NCI-H748 (cell line): Measurements from ENCODE around the gene CIRBP.
A peak's percentile ranks its signal among the peaks of the same experiment; 100 is the strongest.

ENCODE experiments used
- DNase-seq: peaks from one replicate; lab custom pipeline; 2025; ENCODE audit not compliant: unreplicated experiment; lab: John Stamatoyannopoulos, UW

Gene CIRBP

GRCh38 chr19:1230783-1231489 is 38.2 kb upstream of the CIRBP start:
- DNase-seq: no peak

GRCh38 chr19:1231729-1232637 is 37.1 kb upstream of the CIRBP start:
- DNase-seq: no peak

DNA sequence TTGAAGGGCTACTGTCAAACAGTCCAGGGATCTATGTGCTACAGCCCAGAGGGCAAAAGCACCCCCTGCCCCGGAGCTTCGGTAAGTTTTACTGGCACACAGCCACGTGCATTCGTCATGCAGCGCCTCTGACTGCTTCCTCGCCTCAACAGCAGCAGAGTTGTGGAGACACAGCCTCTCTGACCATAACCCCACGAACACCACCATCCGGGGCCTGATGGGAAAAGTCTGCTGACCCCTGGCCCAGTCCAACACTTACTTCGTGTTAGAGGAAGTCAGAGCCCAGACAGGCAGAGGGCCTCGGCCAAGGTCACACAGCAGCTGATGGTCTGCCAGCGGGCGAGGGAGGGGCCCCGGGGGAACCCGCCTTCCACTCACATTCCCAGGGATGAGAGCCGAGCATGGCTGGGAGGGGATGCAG is 36.5 kb upstream of the CIRBP start:
- no peak for DNase-seq

- DNase-seq: no peak
Measured at GRCh38 chr19:1233115-1233667, 35.9 kb upstream of the CIRBP start.

DNA sequence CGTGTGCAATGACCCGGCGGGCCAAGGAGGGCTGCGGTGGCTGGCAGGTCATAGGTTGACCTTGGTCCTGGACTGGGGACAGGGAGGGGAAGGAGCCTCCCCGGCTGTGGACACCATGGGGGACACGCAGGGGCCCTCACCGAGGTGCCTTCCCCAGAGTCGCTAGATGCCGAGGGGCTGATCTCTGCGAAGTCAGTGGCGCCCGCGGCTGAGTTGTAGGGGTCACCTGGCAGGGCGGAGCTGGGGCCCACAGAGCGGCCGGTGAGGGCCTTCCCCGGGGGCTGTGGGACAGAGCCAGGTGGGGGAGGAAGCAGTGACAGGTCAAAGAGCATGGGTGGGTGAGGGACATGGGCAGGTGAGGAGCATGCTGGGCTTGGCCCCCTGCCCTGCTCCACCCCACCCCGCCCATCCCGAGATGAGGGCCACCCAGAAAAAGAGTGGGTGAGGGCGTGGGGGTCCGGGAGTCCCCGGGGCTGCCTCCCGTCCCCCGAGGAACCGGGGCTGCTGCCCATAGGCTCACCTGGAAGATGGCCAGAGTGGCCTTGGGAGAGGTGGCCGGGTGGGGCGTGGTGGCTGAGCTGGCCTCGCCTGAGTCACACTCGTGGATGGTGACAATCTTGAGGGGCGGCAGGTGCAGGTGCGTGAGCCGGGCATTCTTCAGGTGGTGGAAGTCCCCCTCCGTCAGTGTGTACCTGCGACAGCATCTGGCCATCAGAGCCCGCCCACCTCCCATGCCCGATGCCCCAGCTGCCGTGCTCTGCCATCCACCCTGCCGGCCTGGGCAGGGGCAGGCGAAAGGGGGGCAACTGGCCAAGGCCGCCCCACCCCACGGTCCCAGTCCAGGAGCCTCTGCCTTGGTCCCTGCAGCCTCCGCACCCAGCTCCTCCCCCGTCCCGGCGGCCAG is 34.8 kb upstream of the CIRBP start:
- DNase-seq: no peak

GRCh38 chr19:1234955-1235380 is 34.2 kb upstream of the CIRBP start:
- DNase-seq: no peak

- DNase-seq: no peak
Measured at GRCh38 chr19:1235625-1236538, 33.2 kb upstream of the CIRBP start.

- DNase-seq: peak; percentile 67
Measured at GRCh38 chr19:1236576-1236975, 32.6 kb upstream of the CIRBP start.

GRCh38 chr19:1237027-1237659 is 32.0 kb upstream of the CIRBP start:
- DNase-seq: peak; percentile 41

DNA sequence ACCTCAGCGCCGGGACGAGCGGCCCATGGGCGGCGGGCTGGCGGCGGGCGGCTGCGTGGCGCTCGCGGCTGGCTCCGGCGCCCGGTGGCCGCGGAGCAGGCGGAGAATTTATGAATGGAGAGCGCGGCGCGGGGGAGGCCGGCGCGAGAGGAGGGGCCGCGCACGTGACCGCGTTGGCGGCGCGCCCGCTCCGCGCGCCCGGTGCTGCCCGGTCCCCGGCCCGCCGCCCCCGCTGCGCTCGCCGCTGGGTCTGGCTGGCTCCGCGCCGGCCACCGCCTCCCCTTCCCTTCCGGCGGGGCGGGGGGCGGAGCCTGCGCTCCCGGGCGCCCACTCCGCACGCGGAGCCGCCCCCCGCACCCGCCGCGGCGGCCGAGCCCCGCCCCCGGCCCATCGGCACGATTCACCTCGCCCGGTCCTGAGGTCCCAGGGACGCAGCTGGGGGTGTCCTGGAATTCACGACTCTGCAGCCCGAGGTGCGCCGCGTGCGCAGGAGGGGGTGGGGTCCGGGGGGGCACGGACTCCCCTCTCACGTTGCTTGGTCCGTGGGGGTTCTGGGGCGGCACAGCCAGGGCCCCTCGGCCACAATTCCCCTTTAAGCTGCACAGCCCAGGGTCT is 31.3 kb upstream of the CIRBP start, which contains the start of gene CBARP:
CBARP (minus strand) TSS at position 252 of the 615 bp plus-strand sequence. CDS start 1,905 bp downstream, outside the sequence.
- peak; percentile 50 for DNase-seq

DNA sequence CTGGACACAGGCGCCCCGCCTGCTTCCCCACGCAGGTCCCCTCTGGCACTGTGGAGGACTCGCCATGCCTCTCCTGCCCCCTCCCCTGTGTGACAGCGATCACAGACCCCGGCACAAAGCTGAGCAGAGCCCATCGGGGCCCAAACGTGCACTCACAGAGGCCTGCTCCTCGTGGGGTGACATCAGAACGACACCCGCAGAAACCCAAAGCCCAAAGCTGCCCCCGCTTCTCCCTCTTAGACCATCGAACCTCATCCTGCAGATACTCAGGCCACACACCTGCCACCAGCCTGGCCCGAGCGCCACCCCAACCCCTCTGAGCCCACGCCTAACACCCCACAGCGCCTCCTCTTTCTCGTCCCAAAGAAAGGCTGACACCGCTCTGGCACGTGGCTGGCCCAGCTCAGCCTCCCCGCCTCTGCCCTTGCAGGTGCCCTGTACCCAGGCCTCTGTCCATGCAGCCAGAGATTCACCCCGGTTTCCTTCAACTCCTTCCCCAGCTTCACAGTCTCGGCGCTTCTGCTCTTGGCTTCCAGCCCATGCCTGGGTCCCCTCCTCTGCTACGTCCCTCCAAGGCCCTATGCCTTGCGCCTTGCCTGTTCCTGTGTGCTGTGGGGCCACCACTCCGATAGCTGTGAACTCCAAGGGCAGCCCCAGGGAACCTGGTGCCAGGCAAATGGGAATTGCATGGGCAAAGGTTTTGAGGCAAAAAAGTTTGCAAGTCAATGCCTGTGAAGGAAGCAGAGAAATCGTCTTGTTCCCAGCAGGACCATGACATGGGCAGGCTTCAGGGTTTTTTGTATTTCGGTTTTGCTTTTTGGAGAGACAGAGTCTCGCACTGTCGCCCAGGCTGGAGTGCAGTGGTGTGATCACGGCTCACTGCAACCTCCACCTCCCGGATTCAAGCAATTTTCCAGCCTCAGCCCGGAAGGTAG is 30.5 kb upstream of the CIRBP start:
- DNase-seq: no peak

DNA sequence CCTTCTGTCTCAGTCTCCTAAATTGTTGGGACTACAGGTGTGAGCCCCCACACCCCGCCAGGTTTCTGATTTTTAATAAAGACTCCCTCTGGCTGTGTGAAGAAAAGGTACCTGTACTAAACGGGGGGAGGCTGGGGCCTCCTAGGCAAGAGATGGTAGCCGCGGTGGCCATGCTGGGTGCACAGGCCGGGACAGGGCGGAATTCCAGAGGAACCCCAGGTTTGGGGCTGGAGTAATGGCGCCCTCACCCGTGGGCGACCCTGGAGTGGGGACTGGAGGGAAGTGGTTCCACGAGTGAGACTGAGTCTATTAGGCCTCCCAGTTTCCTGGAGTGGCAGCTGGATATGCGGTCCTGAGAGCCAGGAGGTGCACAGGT is 29.7 kb upstream of the CIRBP start:
- no peak for DNase-seq

DNA sequence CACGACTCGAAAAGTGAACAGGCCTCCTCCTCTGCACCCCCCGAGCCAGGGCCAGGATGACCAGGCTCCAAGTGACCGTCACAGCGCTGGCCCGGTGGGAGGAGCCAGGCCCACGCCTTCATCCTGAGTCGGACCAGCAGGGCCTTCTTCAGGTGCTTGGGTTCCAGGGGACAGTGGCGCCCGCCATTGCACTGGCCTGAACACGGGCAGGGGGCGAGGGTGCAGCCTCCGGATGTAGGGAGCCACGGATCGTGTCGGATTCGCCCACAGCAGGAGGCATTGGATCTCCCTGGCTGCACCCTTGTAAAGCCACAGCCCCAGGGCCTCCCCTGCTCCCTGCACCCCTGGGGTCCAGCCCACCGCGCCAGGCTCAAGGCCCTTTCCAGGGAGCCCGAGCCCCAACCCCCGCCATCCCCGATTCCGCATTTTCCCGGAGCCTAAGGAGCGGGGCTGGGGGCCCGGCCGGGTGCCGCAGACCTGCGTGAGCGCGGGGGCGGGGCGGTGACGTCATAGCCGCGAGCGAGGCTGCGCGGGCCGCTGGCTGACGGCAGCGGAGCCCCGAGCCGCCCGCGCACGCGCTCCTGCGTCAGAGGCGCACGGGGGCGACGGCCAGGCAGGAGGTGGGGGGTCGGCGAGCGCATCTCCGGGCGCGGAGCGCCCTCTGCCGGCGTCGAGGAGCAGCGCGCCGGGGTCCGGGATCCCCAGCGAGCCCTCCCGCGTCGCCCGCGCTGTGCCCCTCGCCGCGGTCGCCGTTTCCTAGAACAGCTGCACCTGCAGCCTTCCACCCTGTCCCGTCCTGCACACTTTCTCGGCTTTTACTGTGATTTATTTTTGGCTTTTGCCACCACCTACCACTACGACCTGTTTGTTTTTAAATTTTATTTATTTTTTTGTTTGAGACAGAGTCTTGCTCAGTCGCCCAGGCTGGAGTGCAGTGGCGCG is 29.1 kb upstream of the CIRBP start:
- DNase-seq: peak; percentile 88

GRCh38 chr19:1240925-1241324 is 28.2 kb upstream of the CIRBP start:
- no peak for DNase-seq

DNA sequence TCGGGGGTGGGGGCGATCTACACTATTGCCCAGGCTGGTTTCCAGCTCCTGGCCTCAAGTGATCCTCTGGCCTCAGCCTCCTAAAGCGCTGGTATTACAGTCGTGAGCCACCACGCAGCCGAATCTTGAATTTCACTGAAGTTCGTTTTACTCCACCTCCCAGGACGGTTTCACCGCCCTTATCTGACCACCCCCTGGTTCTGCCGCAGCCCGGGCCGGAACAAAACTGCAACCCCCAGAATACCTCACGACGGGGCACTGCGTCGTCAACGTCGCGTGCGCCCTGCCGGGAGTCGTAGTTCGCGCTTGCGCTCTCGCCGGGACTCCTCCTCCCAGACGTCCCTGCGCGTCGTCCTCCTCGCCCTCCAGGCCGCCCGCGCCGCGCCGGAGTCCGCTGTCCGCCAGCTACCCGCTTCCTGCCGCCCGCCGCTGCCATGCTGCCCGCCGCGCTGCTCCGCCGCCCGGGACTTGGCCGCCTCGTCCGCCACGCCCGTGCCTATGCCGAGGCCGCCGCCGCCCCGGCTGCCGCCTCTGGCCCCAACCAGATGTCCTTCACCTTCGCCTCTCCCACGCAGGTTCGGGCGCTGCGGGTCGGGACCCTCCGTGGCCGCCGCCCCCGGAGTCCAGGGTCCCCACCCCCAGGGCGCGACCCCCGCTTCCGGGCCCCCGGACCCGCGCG is 27.6 kb upstream of the CIRBP start, which contains the start of gene ATP5F1D:
ATP5F1D (plus strand) TSS at position 335 of the 679 bp plus-strand sequence; CDS start at position 435, 100 bp downstream.
- peak; percentile 92 for DNase-seq
